GM23338 (cell line): ENCODE results near the gene ART1.

ENCODE experiments used
- CTCF ChIP-seq, 2 experiments: fragments of 200-600 bp in 1 of 2; sonication (generic) in 1 of 2; conservative IDR thresholded peaks; 2 replicates each; pipeline versions ENCODE4 v1.5.1 to v1.6.1; 2016 to 2017; ENCODE audit warnings: antibody characterized with exemption in 2 of 2, low read depth in 2 of 2, mild to moderate bottlenecking in 2 of 2, moderate library complexity in 1 of 2
- ETS1 ChIP-seq: IDR thresholded peaks from 2 replicates; pipeline ENCODE4 v1.6.1; 2016; ENCODE audit warnings: antibody characterized with exemption
- EZH2 ChIP-seq: fragments of 200-600 bp; sonication (generic); IDR thresholded peaks from one replicate; pipeline ENCODE4 v1.8.0; 2017; ENCODE audit warnings: antibody characterized with exemption, mild to moderate bottlenecking, low read depth; ENCODE audit not compliant: unreplicated experiment
- EZH2phosphoT487 ChIP-seq: fragments of 200-600 bp; sonication (generic); IDR thresholded peaks from one replicate; pipeline ENCODE4 v1.8.1; 2018; ENCODE audit warnings: antibody characterized with exemption; ENCODE audit not compliant: unreplicated experiment
- JUNB ChIP-seq: IDR thresholded peaks from one replicate; pipeline ENCODE4 v1.6.1; 2016; ENCODE audit warnings: antibody characterized with exemption; ENCODE audit not compliant: unreplicated experiment
- NANOG ChIP-seq: IDR thresholded peaks from 2 replicates; pipeline ENCODE4 v1.6.1; 2016; ENCODE audit warnings: antibody characterized with exemption, borderline replicate concordance
- POLR2AphosphoS5 ChIP-seq: IDR thresholded peaks from 2 replicates; pipeline ENCODE4 v1.6.1; 2016; ENCODE audit warnings: antibody characterized with exemption, low read depth
- REST ChIP-seq: IDR thresholded peaks from one replicate; pipeline ENCODE4 v1.6.1; 2018; ENCODE audit warnings: antibody characterized with exemption; ENCODE audit not compliant: unreplicated experiment
- STAT1 ChIP-seq: IDR thresholded peaks from one replicate; pipeline ENCODE4 v1.6.1; 2016; ENCODE audit warnings: antibody characterized with exemption; ENCODE audit not compliant: unreplicated experiment
- ZNF114 ChIP-seq: fragments of 250-450 bp; sonication (Bioruptor Pico); IDR thresholded peaks from 2 replicates; pipeline ENCODE4 v1.5.0; 2020; ENCODE audit warnings: mild to moderate bottlenecking, moderate library complexity
- ZNF462 ChIP-seq: fragments of 250-450 bp; sonication (Bioruptor Pico); IDR thresholded peaks from 2 replicates; pipeline ENCODE4 v1.5.0; 2020; ENCODE audit warnings: mild to moderate bottlenecking, moderate library complexity

- no peak for TF ChIP-seq REST
- no peak for TF ChIP-seq CTCF (conservative IDR thresholded peaks at IDR 0.05; ENCODE audit: low read depth in 2 of 2)
- TF ChIP-seq EZH2phosphoT487 = no peak
- TF ChIP-seq JUNB = no peak
- no peak for TF ChIP-seq POLR2AphosphoS5
- no peak for TF ChIP-seq ETS1
- no peak for TF ChIP-seq EZH2
- TF ChIP-seq STAT1 = no peak
- no peak for TF ChIP-seq ZNF462 (CRISPR knock-in tag)
- no peak for TF ChIP-seq NANOG
- TF ChIP-seq ZNF114 (CRISPR knock-in tag) = no peak
These were observed 10.6 kb downstream of the ART1 start for GRCh38 chr11:3655547-3655946.
